Fibroblast of skin of back (primary cell): ENCODE measurements around the gene BST2.
"Not testable (repeated sequence)": the region's sequence is repeated elsewhere in the genome, so short reads cannot be mapped to it uniquely, and the experiment has no call there.

Experiments used
- DNase-seq: peaks from one replicate; pipeline ENCODE4 v3.0.0-alpha.2; 2013

The BST2 gene

GRCh38 chr19:17389957-17390664 lies 15.3 kb downstream of the BST2 start:
- no peak for DNase-seq

GRCh38 chr19:17389288-17389687 lies 16.1 kb downstream of the BST2 start:
- no peak for DNase-seq

DNA sequence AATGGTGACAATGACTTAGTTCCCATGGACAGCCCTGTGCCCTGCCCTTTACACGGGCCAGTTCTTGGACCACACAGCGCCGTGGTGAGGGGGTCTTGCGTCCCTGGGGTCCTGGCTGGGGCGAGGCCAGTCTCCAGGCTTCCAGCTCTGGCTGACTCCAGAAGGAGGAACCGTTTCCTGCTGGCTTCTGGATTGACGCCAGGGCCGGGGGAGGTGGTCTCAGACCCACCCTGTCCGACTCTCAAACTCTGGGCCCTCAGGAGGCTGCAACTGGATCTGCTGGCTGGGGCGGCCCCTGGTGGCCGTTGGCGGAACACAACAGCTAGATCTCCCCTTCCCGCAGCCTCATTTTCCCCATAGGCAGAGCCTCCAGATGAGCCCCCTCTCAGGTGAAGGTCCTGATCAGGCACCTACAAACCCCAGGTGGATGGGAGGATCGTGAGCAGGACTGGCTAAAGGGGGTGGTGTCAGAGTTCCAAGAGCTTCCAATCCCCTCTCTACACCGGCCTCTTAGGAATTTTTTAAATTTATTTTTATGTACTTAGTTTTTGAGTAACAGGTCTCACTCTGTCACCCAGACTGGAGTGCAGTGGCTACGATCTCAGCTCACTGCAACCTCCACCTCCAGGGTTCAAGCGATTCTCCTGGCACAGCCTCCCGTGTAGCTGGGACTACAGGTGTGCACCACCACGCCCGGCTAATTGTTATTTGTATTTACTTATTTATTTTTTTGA lies 19.4 kb downstream of the BST2 start:
- DNase-seq = peak; percentile 57

DNA sequence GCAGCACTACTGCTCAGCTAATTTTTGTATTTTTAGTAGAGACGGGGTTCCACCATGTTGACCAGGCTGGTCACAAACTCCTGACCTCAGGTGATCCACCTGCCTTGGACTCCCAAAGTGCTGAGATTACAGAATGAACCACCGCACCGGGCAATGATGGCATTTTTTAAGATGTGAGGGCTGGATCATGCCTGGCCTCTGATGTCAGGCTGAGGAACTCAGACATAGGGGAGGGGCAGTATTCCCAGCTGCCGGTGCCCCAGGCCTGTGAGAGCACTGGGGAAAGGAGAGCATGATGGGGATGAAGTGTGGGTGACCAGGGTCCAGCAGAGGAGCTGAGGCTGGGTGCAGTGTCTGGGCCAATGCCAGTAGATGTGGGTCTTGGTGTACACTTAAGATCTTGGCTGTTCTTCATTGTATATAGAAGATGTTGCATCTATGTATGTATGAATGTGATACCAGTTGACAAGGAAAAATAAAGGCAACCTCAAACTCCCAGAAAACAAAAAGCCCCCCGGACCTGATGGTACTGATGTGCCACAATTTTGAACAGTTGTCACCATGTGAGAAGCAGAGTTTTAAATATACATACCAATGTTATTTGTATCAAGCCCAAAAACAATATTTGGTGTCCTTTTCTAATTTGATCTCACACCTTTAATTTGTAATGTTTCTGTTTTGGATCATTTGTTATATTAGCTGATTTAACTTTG lies 24.8 kb downstream of the BST2 start:
- DNase-seq = no peak

GRCh38 chr19:17379221-17379631 lies 26.2 kb downstream of the BST2 start:
- no peak for DNase-seq

DNA sequence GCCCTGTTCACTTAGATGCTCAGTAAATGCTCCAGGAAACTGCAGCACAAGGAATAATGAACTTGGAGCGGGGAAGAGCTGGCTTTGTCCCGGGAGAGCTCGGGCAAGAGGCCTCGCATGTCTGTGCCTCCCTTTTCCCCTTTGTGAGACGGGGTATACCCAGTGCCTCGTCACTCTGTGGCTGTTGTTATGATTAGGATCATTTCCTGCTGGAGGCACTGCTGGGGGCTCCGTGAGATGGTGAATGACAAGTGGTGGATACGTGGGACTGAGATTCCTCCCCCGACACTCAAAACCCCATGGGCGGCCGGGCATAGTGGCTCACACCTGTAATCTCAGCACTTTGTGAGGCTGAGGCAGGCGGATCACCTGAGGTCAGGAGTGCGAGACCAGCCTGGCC lies 27.2 kb downstream of the BST2 start:
- DNase-seq = no peak

DNA sequence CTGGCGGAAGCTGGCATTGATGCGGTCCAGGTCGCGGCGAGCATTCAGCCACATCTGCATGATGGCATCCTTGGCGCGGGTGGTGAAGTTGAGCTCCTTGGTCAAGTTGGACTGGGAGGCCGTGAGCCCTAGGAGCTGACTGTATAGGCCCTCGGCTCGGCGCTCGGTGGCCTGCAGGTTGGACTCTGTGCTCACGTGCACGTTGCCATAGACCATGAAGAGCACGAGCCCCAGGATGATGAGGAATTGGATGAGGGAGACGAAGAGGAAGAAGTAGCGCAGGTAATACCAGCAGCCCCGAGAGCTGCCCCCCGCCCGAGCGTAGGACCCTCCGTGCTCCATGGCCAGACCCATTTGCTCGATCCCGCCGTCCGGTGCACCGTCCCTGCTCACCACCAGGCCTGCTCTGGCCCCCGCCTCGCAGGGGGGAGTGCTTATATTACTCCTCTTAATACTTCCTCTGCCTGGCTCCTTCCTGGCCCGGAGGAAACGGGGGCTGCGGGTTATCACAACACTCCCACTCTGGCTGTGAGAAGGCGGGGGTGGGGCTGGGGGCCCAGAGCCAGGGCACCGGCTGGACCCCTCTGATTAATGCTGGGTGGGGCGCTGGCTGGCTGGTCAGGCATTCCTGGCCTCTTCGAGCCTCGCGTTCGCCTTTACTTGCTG lies 28.4 kb downstream of the BST2 start, which contains the start of gene PLVAP:
TSS of gene PLVAP (minus strand) at position 408 of the 666 bp plus-strand sequence. CDS start at position 354, 54 bp downstream.
- DNase-seq = no peak

DNA sequence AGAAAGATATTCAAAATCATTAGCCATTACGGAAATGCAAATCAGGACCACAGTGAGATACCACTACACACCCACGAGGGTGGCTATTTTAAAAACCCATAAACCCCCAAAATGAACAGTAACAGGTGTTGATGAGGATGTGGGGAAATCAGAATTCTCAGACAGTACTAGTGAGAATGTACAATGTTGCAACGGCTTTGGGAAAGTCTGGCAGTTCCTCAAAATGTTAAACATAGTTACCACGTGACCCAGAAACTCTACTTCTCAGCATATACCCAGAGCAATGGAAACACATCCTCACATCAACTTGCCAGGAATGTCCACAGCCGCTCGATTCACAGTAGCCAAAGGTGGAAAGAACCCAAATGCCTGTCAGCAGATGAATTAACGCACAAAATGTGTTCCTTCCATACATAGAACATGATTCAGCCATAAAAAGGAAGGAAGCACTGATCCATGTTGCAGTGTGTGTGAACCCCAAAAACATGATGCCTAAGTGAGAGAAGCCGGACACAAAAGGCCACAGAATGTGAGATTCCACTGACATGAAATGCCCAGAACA lies 35.3 kb downstream of the BST2 start:
- no peak for DNase-seq

DNA sequence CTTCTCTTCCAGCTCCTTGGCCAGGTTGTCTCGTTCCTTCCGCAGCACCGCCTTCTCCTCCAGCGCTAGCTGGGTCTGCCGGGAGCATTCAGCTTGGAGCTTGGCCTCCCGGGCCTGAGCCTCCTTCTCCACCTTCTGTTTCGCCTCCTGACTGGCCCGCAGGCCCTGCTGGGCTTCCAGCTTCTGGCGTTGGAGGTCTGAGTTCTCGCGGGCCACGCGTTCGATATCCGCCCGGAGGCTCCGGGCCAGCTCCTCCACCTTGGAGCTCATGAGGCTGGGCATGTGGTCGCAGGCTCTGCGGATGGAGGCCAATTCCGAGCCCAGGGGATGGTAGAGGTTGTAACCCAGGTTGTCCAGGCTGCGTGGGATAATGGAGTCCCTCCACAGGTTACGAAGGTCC lies 40.1 kb downstream of the BST2 start:
- no peak for DNase-seq

- not testable (repeated sequence) for DNase-seq
Observed at GRCh38 chr19:17363852-17364605, 41.4 kb downstream of the BST2 start.

DNA sequence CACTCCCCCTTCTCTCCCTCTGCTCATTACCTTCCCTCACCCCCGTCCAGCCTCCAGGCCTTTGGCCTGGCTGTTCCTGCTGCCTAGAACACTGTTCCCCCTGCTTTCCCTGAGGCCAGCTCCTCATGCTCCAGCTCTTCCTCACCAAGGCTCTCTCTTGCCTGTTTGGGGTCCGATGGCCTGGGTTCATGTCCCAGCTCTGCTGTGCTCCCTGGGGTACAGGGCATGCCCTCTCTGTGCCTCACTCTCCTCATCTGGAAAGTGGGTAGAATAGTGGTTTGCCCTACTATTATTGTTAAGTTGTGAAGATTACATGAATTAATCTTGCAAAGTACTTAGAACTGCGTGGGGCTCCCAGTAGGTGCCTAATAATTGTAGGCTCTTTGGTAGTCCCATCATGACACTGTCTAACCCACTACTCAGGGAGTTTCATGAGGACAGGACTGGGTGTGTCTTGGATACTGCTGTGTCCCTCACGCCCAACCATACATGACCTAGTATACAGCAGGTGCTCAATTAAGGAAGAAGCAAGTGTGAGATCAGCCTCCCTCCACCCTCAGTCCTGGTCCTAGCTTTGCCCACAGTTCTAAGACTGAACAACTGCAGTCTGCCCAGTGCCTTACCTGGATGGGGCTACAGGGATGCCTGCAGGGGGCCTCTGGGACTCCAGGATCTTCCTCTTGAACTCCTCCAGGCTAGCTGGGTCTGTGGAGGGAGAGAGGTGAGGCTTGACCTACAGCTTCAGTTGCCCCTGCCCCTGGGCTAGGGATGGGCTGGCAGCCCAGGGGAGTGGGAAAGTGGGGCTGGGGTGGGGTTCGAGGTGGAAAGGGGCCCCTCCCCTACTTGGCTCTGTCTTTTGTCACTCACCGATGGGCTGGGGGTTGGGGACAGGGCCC lies 45.3 kb downstream of the BST2 start:
- DNase-seq = no peak

GRCh38 chr19:17358395-17358794 lies 47.0 kb downstream of the BST2 start:
- peak; percentile 71 for DNase-seq

- no peak for DNase-seq
Observed at GRCh38 chr19:17357724-17358123, 47.7 kb downstream of the BST2 start.

GRCh38 chr19:17357078-17357666 lies 48.3 kb downstream of the BST2 start:
- DNase-seq = no peak

- no peak for DNase-seq
Observed at GRCh38 chr19:17353386-17353785, 52.0 kb downstream of the BST2 start.
